Retinal pigment epithelial cell (primary cell): ENCODE results near the gene ACTN2.

ENCODE experiments used
- DNase-seq: peaks from one replicate; pipeline ENCODE4 v3.0.0-alpha.2; 2010; ENCODE audit warnings: low read depth
- H3K4me3 ChIP-seq: 2 replicates; pipeline ENCODE4 v1.5.1; 2011; ENCODE audit warnings: mild to moderate bottlenecking, low read length, control low read depth, moderate library complexity
- CTCF ChIP-seq: conservative IDR thresholded peaks from 2 replicates; pipeline ENCODE4 v1.5.1; 2011; ENCODE audit warnings: low read depth, low read length, control low read depth, inconsistent platforms

ACTN2 gene

DNA sequence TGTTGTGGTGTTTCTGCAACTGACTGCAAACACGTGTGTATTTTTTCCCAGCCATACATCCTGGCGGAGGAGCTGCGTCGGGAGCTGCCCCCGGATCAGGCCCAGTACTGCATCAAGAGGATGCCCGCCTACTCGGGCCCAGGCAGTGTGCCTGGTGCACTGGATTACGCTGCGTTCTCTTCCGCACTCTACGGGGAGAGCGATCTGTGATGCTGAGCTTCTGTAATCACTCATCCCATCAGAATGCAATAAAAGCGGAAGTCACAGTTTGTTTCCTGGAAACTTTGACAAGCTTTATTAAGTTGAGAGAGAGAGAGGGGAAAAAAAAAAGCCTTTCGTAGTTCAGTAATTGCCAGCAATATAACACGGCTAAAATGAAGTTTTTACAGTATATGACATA, 76.1 kb downstream of the ACTN2 start:
- no peak overlapping the region for H3K4me3 ChIP-seq
- DNase-seq: no peak
- no peak for TF ChIP-seq CTCF

GRCh38 chr1:236765831-236766230, 79.5 kb downstream of the ACTN2 start:
- DNase-seq: no peak
- no peak for TF ChIP-seq CTCF
- no peak overlapping the region for H3K4me3 ChIP-seq

DNA sequence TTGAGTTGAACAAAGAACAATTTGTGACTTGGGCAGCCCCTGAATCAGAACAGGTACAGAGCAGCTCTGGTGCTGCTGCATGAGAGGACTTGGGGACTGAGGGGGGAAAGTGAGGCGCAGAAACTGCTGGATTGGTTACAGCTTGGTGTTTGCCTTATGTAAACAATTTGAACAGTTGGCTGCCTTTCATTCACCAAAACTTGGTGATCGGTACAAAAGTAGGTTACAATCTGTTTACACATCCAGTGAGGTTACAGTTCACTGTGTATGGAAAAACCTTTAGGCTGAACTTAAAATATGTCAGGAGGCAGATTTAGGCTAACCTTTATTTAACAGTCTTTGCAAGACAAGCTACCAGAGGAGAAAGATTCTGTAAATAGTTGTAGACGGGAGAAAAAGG, 80.2 kb downstream of the ACTN2 start:
- TF ChIP-seq CTCF: no peak
- no peak for DNase-seq
- H3K4me3 ChIP-seq: no peak overlapping the region

- no peak for DNase-seq
- H3K4me3 ChIP-seq: no peak overlapping the region
- TF ChIP-seq CTCF: no peak
These were observed 81.0 kb downstream of the ACTN2 start for GRCh38 chr1:236767276-236767675.

DNA sequence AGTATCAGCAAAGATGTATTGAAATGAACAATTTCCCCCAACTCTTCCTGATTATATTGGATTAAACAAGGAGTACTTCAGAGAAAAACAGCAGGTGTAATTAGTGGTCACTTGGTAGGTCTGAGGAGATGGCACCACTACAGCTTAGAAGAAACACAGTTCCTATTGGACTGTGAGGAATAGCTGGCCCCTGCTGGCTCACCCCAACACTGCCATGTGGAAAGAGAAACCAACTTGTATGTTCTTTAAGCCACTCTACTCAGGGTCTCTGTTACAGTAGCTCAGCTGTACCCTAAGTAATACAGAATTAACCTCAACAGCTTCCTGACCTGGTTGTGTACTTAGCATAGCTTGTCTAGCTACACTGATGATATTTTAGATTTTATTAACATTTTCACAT, 82.3 kb downstream of the ACTN2 start:
- no peak for DNase-seq
- H3K4me3 ChIP-seq: no peak overlapping the region
- peak; percentile 11 for TF ChIP-seq CTCF

GRCh38 chr1:236773919-236774318, 87.6 kb downstream of the ACTN2 start:
- DNase-seq: no peak
- TF ChIP-seq CTCF: no peak

GRCh38 chr1:236774926-236775325, 88.6 kb downstream of the ACTN2 start:
- peak; percentile 62 for TF ChIP-seq CTCF
- no peak for DNase-seq
- no peak overlapping the region for H3K4me3 ChIP-seq

More at GRCh38 chr1:236773919-236774318, 87.6 kb downstream of the ACTN2 start:
- H3K4me3 ChIP-seq: no peak overlapping the region
